ENCODE results near the gene ARID1B. TPM values are rescaled to one million over a fixed set of nuclear protein-coding genes. Genes with fewer than 3 reads are reported as not detected.
A peak's percentile ranks its signal among the peaks of the same experiment; 100 is the strongest.

Gene ARID1B
- total RNA-seq, 1 donor from 2014 or later, result 75.4 TPM

- Histone ChIP-seq H3K27ac (ENCODE audit: low read depth, low read length) (no peak overlapping the region), H3K9me3 (ENCODE audit: insufficient read depth, low read depth, low read length) (no peaks in the 10 kb centered on the region), H3K4me1 (ENCODE audit: insufficient read depth, low read length) (peaks cover 8% of the 10 kb centered on the region), H3K79me2 (ENCODE audit: insufficient read depth, low read length) (peaks cover 92% of the 10 kb centered on the region), H2AFZ (ENCODE audit: low read depth, low read length) (no peak overlapping the region), H3K36me3 (ENCODE audit: insufficient read depth, low read length) (no peaks in the 10 kb centered on the region), H3K4me3 (ENCODE audit: insufficient read depth, low read depth, low read length) (no peak overlapping the region), H3K9ac (ENCODE audit: low read length) (no peak overlapping the region), H3K27me3 (ENCODE audit: insufficient read depth, low read length) (no peaks in the 10 kb centered on the region), H3K4me2 (ENCODE audit: low read length) (no peak overlapping the region), H4K20me1 (ENCODE audit: insufficient read depth, low read length) (peaks cover 70% of the 10 kb centered on the region)
- Mint-ChIP-seq H3K27me3 (ENCODE audit: low read depth, unreplicated experiment) (no peaks in the 10 kb centered on the region), H3K9me3 (ENCODE audit: unreplicated experiment) (no peaks in the 10 kb centered on the region), H3K27ac (ENCODE audit: unreplicated experiment) (no peak overlapping the region), H3K36me3 (ENCODE audit: low read depth, unreplicated experiment) (peaks cover 7% of the 10 kb centered on the region), H3K4me3 (ENCODE audit: unreplicated experiment) (no peak overlapping the region), H3K4me1 (ENCODE audit: low read depth, unreplicated experiment) (peaks cover 19% of the 10 kb centered on the region)
- TF ChIP-seq EZH2 (IDR thresholded peaks at IDR 0.05; ENCODE audit: insufficient read depth, low read length) (no peak), CTCF (IDR thresholded peaks at IDR 0.05; ENCODE audit: insufficient read depth, low read depth, low read length) (no peak)
- DNase-seq (ENCODE audit: low read depth) (no peak), FAIRE-seq (no peak)
Measured at GRCh38 chr6:157012355-157012754, 235.2 kb downstream of the ARID1B start.

GRCh38 chr6:157013649-157014304, 236.6 kb downstream of the ARID1B start:
- H3K4me1 ChIP-seq (ENCODE audit: insufficient read depth, low read length), result peaks cover 8% of the 10 kb centered on the region
- DNase-seq (ENCODE audit: low read depth), result peak; percentile 62
- H3K4me2 ChIP-seq (ENCODE audit: low read length), result peak overlapping the region; percentile 53
- Mint-ChIP-seq H3K27ac (ENCODE audit: unreplicated experiment) (no peak overlapping the region), H3K27me3 (ENCODE audit: low read depth, unreplicated experiment) (no peaks in the 10 kb centered on the region), H3K36me3 (ENCODE audit: low read depth, unreplicated experiment) (peaks cover 7% of the 10 kb centered on the region), H3K4me1 (ENCODE audit: low read depth, unreplicated experiment) (peaks cover 26% of the 10 kb centered on the region), H3K4me3 (ENCODE audit: unreplicated experiment) (no peak overlapping the region), H3K9me3 (ENCODE audit: unreplicated experiment) (no peaks in the 10 kb centered on the region)
- H3K36me3 ChIP-seq (ENCODE audit: insufficient read depth, low read length), result no peaks in the 10 kb centered on the region
- peak overlapping the region; percentile 17 for H3K27ac ChIP-seq (ENCODE audit: low read depth, low read length)
- TF ChIP-seq CTCF (IDR thresholded peaks at IDR 0.05; ENCODE audit: insufficient read depth, low read depth, low read length) (no peak), EZH2 (IDR thresholded peaks at IDR 0.05; ENCODE audit: insufficient read depth, low read length) (no peak)
- no peak overlapping the region for H2AFZ ChIP-seq (ENCODE audit: low read depth, low read length)
- no peaks in the 10 kb centered on the region for H3K27me3 ChIP-seq (ENCODE audit: insufficient read depth, low read length)
- H3K9me3 ChIP-seq (ENCODE audit: insufficient read depth, low read depth, low read length), result no peaks in the 10 kb centered on the region
- peaks cover 92% of the 10 kb centered on the region for H3K79me2 ChIP-seq (ENCODE audit: insufficient read depth, low read length)
- H4K20me1 ChIP-seq (ENCODE audit: insufficient read depth, low read length), result peaks cover 61% of the 10 kb centered on the region
- FAIRE-seq, result no peak
- H3K9ac ChIP-seq (ENCODE audit: low read length), result no peak overlapping the region
- no peak overlapping the region for H3K4me3 ChIP-seq (ENCODE audit: insufficient read depth, low read depth, low read length)

GRCh38 chr6:157014871-157015270, 237.7 kb downstream of the ARID1B start:
- no peaks in the 10 kb centered on the region for H3K27me3 Mint-ChIP-seq (ENCODE audit: low read depth, unreplicated experiment)

More at GRCh38 chr6:157014871-157015270, 237.7 kb downstream of the ARID1B start:
- Histone ChIP-seq H3K4me2 (ENCODE audit: low read length) (no peak overlapping the region), H3K36me3 (ENCODE audit: insufficient read depth, low read length) (no peaks in the 10 kb centered on the region), H3K79me2 (ENCODE audit: insufficient read depth, low read length) (peaks cover 92% of the 10 kb centered on the region), H3K27ac (ENCODE audit: low read depth, low read length) (no peak overlapping the region), H3K4me3 (ENCODE audit: insufficient read depth, low read depth, low read length) (no peak overlapping the region), H3K27me3 (ENCODE audit: insufficient read depth, low read length) (no peaks in the 10 kb centered on the region), H3K4me1 (ENCODE audit: insufficient read depth, low read length) (peaks cover 8% of the 10 kb centered on the region), H3K9ac (ENCODE audit: low read length) (no peak overlapping the region), H3K9me3 (ENCODE audit: insufficient read depth, low read depth, low read length) (no peaks in the 10 kb centered on the region), H2AFZ (ENCODE audit: low read depth, low read length) (no peak overlapping the region), H4K20me1 (ENCODE audit: insufficient read depth, low read length) (peaks cover 51% of the 10 kb centered on the region)
- H3K36me3 Mint-ChIP-seq (ENCODE audit: low read depth, unreplicated experiment), result peaks cover 7% of the 10 kb centered on the region
- DNase-seq (ENCODE audit: low read depth) (no peak), FAIRE-seq (no peak)
- H3K4me3 Mint-ChIP-seq (ENCODE audit: unreplicated experiment), result no peak overlapping the region
- no peak for TF ChIP-seq CTCF (IDR thresholded peaks at IDR 0.05; ENCODE audit: insufficient read depth, low read depth, low read length)
- TF ChIP-seq EZH2 (IDR thresholded peaks at IDR 0.05; ENCODE audit: insufficient read depth, low read length), result no peak
- H3K27ac Mint-ChIP-seq (ENCODE audit: unreplicated experiment), result no peak overlapping the region
- H3K9me3 Mint-ChIP-seq (ENCODE audit: unreplicated experiment), result no peaks in the 10 kb centered on the region
- H3K4me1 Mint-ChIP-seq (ENCODE audit: low read depth, unreplicated experiment), result peaks cover 37% of the 10 kb centered on the region

Measured in astrocyte (in vitro differentiated cells and primary cell).